Fibroblast of lung (primary cell): ENCODE results near the gene MS4A6E. TPM values are rescaled to one million over a fixed set of nuclear protein-coding genes. Genes with fewer than 3 reads are reported as not detected.

Source experiments
- DNase-seq, 2 donors: peaks; one replicate each; pipeline versions ENCODE4 v3.0.0 to v3.0.0-alpha.2; 2010; ENCODE audit warnings: low read depth in 2 of 2
- H2AFZ ChIP-seq: 2 replicates; pipeline ENCODE4 v1.5.1; 2012; ENCODE audit warnings: low read length, control low read depth, inconsistent platforms
- H3K27ac ChIP-seq: 2 replicates; pipeline ENCODE4 v1.5.1; 2011; ENCODE audit warnings: low read length, control low read depth; ENCODE audit not compliant: insufficient read depth
- H3K27me3 ChIP-seq: 2 replicates; pipeline ENCODE4 v1.5.1; 2011; ENCODE audit warnings: mild to moderate bottlenecking, low read length; ENCODE audit not compliant: control insufficient read depth, insufficient read depth
- H3K36me3 ChIP-seq: 2 replicates; pipeline ENCODE4 v1.5.1; 2011; ENCODE audit warnings: low read length; ENCODE audit not compliant: control insufficient read depth, insufficient read depth
- H3K4me1 ChIP-seq: 2 replicates; pipeline ENCODE4 v1.5.1; 2011; ENCODE audit warnings: low read length; ENCODE audit not compliant: control insufficient read depth, insufficient read depth; ENCODE audit errors: extremely low read depth
- H3K4me2 ChIP-seq: 2 replicates; pipeline ENCODE4 v1.5.1; 2011; ENCODE audit warnings: low read length, control low read depth; ENCODE audit not compliant: insufficient read depth; ENCODE audit errors: extremely low read depth
- H3K4me3 ChIP-seq, 4 experiments: fragments of 200-600 bp in 1 of 4; sonication (generic) in 1 of 4; replicated peaks in 1 of 4; 2 replicates each; pipeline ENCODE4 v1.5.1; 2011 to 2016; ENCODE audit warnings: low read length in 4 of 4, low read depth in 3 of 4, mild to moderate bottlenecking in 3 of 4, control low read depth in 2 of 4, inconsistent platforms in 1 of 4, mixed read lengths in 1 of 4; ENCODE audit not compliant: insufficient read depth in 1 of 4; ENCODE audit errors: control extremely low read depth in 1 of 4
- H3K79me2 ChIP-seq: 2 replicates; pipeline ENCODE4 v1.5.1; 2012; ENCODE audit warnings: mild to moderate bottlenecking, low read length, inconsistent platforms; ENCODE audit not compliant: control insufficient read depth, insufficient read depth
- H3K9ac ChIP-seq: 2 replicates; pipeline ENCODE4 v1.5.1; 2011; ENCODE audit warnings: mild to moderate bottlenecking, low read length, control low read depth; ENCODE audit not compliant: insufficient read depth
- H3K9me3 ChIP-seq: 2 replicates; pipeline ENCODE4 v1.5.1; 2012; ENCODE audit warnings: low read depth, low read length; ENCODE audit not compliant: control insufficient read depth, insufficient read depth
- H4K20me1 ChIP-seq: 2 replicates; pipeline ENCODE4 v1.5.1; 2011; ENCODE audit warnings: low read length; ENCODE audit not compliant: control insufficient read depth, insufficient read depth; ENCODE audit errors: extremely low read depth
- EZH2 ChIP-seq: IDR thresholded peaks from 2 replicates; pipeline ENCODE4 v1.5.1; 2012; ENCODE audit warnings: low read length, control low read depth, mild to moderate bottlenecking; ENCODE audit errors: missing control alignments
- polyA plus RNA-seq, 2 donors: library from polyadenylated mRNA; depleted of rRNA in 1 of 2; stranded (reverse) in 1 of 2; unstranded in 1 of 2; fragments of >200 nt; gene quantifications; 2 replicates each; pipeline ENCODE4 v1.2.1, GENCODE V29; 2011 to 2012; ENCODE audit warnings: missing spikeins in 1 of 2
- total RNA-seq: library from RNA; depleted of rRNA; stranded (reverse); fragments of >200 nt; gene quantifications from 2 replicates; pipeline ENCODE4 v1.2.1, GENCODE V29; 2014
- TF ChIP-seq, protein P1 (sequence below), 2 donors: IDR thresholded peaks in 1 of 2; conservative IDR thresholded peaks in 1 of 2; 1 replicate in 1 of 2; 2 replicates in 1 of 2; pipeline ENCODE4 v1.5.1; 2011 to 2012; ENCODE audit warnings: low read length in 2 of 2, control low read depth in 1 of 2, inconsistent platforms in 1 of 2, low read depth in 1 of 2, mild to moderate bottlenecking in 1 of 2

The MS4A6E gene
- total and polyA plus RNA-seq, 2 donors (not counting 1 experiment from before 2014, with no cell fraction given), result not detected

DNA sequence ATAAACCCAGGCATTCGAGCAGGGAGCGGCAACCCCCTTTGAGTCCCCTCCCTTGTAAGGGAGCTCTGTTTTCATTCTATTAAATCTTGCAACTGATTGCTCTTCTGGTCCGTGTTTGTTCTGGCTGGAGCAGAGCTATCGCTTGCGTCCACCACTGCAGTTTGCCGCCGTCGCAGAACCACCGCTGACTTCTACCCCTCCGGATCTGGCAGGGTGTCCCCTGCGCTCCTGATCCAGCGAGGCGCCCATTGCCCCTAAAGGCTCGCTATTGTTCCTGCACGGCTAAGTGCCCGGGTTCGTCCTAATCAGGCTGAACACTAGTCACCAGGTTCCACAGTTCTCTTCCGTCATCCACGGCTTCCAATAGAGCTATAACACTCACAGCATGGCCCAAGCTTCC, 40.8 kb downstream of the MS4A6E start:
- TF ChIP-seq, protein P1, sequence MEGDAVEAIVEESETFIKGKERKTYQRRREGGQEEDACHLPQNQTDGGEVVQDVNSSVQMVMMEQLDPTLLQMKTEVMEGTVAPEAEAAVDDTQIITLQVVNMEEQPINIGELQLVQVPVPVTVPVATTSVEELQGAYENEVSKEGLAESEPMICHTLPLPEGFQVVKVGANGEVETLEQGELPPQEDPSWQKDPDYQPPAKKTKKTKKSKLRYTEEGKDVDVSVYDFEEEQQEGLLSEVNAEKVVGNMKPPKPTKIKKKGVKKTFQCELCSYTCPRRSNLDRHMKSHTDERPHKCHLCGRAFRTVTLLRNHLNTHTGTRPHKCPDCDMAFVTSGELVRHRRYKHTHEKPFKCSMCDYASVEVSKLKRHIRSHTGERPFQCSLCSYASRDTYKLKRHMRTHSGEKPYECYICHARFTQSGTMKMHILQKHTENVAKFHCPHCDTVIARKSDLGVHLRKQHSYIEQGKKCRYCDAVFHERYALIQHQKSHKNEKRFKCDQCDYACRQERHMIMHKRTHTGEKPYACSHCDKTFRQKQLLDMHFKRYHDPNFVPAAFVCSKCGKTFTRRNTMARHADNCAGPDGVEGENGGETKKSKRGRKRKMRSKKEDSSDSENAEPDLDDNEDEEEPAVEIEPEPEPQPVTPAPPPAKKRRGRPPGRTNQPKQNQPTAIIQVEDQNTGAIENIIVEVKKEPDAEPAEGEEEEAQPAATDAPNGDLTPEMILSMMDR (conservative IDR thresholded peaks at IDR 0.05 in 1 of 2, IDR thresholded peaks at IDR 0.05 in 1 of 2; ENCODE audit: low read depth in 1 of 2, low read length in 2 of 2), result no peak
- no peak for TF ChIP-seq EZH2
- H3K4me2 ChIP-seq, result no peak overlapping the region
- H4K20me1 ChIP-seq, result no peaks in the 10 kb centered on the region
- H3K4me1 ChIP-seq, result no peaks in the 10 kb centered on the region
- H3K9ac ChIP-seq, result no peak overlapping the region
- no peaks in the 10 kb centered on the region for H3K27me3 ChIP-seq
- no peaks in the 10 kb centered on the region for H3K79me2 ChIP-seq
- H3K9me3 ChIP-seq, result no peaks in the 10 kb centered on the region
- no peaks in the 10 kb centered on the region for H3K36me3 ChIP-seq
- H2AFZ ChIP-seq, result no peak overlapping the region
- no peak overlapping the region for H3K27ac ChIP-seq
- no peak for DNase-seq
- H3K4me3 ChIP-seq, result no peak overlapping the region

DNA sequence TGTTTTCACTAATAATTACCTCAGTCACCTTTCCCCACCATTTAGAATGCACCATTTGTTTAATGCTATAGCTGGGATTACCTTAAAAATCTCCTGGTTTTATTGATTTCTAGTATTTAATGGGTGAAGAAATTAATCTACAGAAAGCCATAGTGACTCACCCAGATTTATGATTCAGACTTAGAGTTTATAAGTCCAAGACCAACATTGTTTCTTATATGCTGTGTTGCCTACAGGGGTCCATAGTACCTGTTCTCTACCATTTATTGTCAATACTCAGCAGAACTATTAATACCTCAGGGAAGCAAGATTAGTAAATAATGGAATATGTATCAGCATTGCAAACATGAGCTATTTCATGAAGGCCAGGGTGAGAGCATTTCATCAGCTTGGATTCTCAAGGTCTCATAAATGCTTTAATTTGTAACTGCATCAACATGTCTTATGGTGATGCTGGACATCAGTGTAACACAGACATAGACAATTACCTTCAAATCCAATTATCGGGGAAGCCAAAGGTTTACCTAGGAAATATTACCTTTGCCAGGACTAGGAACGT, 43.3 kb downstream of the MS4A6E start:
- no peaks in the 10 kb centered on the region for H3K9me3 ChIP-seq
- no peak overlapping the region for H2AFZ ChIP-seq
- DNase-seq, result no peak
- H3K79me2 ChIP-seq, result no peaks in the 10 kb centered on the region
- no peak overlapping the region for H3K4me3 ChIP-seq
- TF ChIP-seq, protein P1 (conservative IDR thresholded peaks at IDR 0.05 in 1 of 2, IDR thresholded peaks at IDR 0.05 in 1 of 2; ENCODE audit: low read depth in 1 of 2, low read length in 2 of 2), result no peak
- TF ChIP-seq EZH2, result no peak
- H3K4me1 ChIP-seq, result no peaks in the 10 kb centered on the region
- no peak overlapping the region for H3K9ac ChIP-seq
- no peaks in the 10 kb centered on the region for H3K36me3 ChIP-seq
- no peak overlapping the region for H3K27ac ChIP-seq
- H3K4me2 ChIP-seq, result no peak overlapping the region
- no peaks in the 10 kb centered on the region for H3K27me3 ChIP-seq
- no peaks in the 10 kb centered on the region for H4K20me1 ChIP-seq

DNA sequence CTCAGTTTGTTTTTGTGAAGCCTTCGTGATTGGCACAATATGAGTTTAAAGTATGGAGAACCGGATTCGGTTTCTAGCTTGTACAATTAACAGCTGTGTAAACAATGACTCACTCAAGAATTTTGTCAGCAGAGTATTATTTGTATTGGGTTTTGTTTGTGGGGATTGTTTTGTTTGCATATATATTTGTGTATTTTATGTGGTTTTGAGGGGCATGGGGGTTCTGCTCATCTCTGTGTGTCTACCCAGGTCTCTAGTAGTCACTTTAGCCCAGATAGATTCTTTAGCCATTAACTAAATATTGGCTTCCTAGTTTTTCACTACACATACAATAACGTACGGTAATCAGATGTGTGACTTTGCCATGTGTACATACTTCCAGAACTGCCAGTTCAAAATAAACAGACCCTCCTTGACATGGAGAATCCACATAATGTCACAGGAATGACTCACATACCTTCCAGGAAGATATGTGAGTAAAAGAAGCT, 43.8 kb downstream of the MS4A6E start:
- no peak overlapping the region for H3K4me2 ChIP-seq
- H2AFZ ChIP-seq, result no peak overlapping the region
- H3K36me3 ChIP-seq, result no peaks in the 10 kb centered on the region
- no peaks in the 10 kb centered on the region for H3K79me2 ChIP-seq
- DNase-seq, result no peak
- no peaks in the 10 kb centered on the region for H3K9me3 ChIP-seq
- H4K20me1 ChIP-seq, result no peaks in the 10 kb centered on the region
- H3K4me1 ChIP-seq, result no peaks in the 10 kb centered on the region
- H3K4me3 ChIP-seq, result no peak overlapping the region
- no peaks in the 10 kb centered on the region for H3K27me3 ChIP-seq
- H3K9ac ChIP-seq, result no peak overlapping the region
- H3K27ac ChIP-seq, result no peak overlapping the region
- TF ChIP-seq EZH2, result no peak
- TF ChIP-seq, protein P1 (conservative IDR thresholded peaks at IDR 0.05 in 1 of 2, IDR thresholded peaks at IDR 0.05 in 1 of 2; ENCODE audit: low read depth in 1 of 2, low read length in 2 of 2), result no peak
